Glutamatergic neuron (in vitro differentiated cells): ENCODE results near the gene RAB23. TPM values are rescaled to one million over a fixed set of nuclear protein-coding genes. Genes with fewer than 3 reads are reported as not detected.

ENCODE experiments used
- DNase-seq: peaks from one replicate; pipeline ENCODE4 v3.0.0; 2022
- H3K27ac Mint-ChIP-seq: one replicate; pipeline ENCODE4 v1.8.0; 2020; ENCODE audit warnings: mild to moderate bottlenecking, mixed read lengths, inconsistent platforms; ENCODE audit not compliant: unreplicated experiment
- H3K27me3 Mint-ChIP-seq: one replicate; pipeline ENCODE4 v1.8.0; 2020; ENCODE audit warnings: mild to moderate bottlenecking, moderate library complexity, mixed read lengths, inconsistent platforms; ENCODE audit not compliant: unreplicated experiment
- H3K36me3 Mint-ChIP-seq: one replicate; pipeline ENCODE4 v1.8.0; 2020; ENCODE audit warnings: mild to moderate bottlenecking, mixed read lengths, inconsistent platforms; ENCODE audit not compliant: unreplicated experiment
- H3K4me1 Mint-ChIP-seq: one replicate; pipeline ENCODE4 v1.8.0; 2020; ENCODE audit warnings: mild to moderate bottlenecking, low read depth, mixed read lengths, inconsistent platforms; ENCODE audit not compliant: unreplicated experiment
- H3K4me3 Mint-ChIP-seq: one replicate; pipeline ENCODE4 v1.8.0; 2020; ENCODE audit warnings: mild to moderate bottlenecking, mixed read lengths, inconsistent platforms; ENCODE audit not compliant: unreplicated experiment
- H3K9me3 Mint-ChIP-seq: one replicate; pipeline ENCODE4 v1.8.0; 2020; ENCODE audit warnings: mild to moderate bottlenecking, moderate library complexity, mixed read lengths, inconsistent platforms; ENCODE audit not compliant: unreplicated experiment
- total RNA-seq: library from RNA; stranded (reverse); fragmentation: NEBNext Ultra II Directional; extraction: Animal tissue kit (Norgen Biotek cat#: 25700); gene quantifications from one replicate; pipeline ENCODE4 v1.2.1, GENCODE V29; 2021; ENCODE audit not compliant: unreplicated experiment
- TF ChIP-seq, protein P1 (sequence below): fragments of 200-600 bp; sonication (generic); IDR thresholded peaks from one replicate; pipeline ENCODE4 v1.5.0; 2021; ENCODE audit not compliant: partially characterized antibody, unreplicated experiment

RAB23 gene
- total RNA-seq, 1 donor from 2014 or later: 4.0 TPM

DNA sequence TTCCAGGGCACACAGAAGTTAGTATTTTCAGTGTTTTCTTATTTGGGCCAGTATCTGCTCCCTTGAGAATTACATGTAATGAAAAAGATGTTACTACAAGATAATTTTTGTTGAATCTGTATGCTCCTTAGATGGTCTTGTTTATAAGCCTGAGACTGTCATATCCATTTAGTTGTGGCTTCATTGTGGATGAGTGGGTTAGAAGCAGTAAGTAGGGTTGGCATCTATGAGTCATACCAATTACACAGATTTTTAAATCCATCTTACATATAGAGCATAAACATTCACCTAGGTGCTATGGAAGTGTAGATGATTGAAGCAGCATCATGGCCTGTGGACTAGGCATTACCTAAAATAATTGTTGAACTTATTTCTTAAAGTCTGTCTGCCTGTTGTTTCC is 63.4 kb downstream of the RAB23 start:
- no peak overlapping the region for H3K27ac Mint-ChIP-seq
- no peaks in the 10 kb centered on the region for H3K9me3 Mint-ChIP-seq
- no peak overlapping the region for H3K4me3 Mint-ChIP-seq
- TF ChIP-seq, protein P1, sequence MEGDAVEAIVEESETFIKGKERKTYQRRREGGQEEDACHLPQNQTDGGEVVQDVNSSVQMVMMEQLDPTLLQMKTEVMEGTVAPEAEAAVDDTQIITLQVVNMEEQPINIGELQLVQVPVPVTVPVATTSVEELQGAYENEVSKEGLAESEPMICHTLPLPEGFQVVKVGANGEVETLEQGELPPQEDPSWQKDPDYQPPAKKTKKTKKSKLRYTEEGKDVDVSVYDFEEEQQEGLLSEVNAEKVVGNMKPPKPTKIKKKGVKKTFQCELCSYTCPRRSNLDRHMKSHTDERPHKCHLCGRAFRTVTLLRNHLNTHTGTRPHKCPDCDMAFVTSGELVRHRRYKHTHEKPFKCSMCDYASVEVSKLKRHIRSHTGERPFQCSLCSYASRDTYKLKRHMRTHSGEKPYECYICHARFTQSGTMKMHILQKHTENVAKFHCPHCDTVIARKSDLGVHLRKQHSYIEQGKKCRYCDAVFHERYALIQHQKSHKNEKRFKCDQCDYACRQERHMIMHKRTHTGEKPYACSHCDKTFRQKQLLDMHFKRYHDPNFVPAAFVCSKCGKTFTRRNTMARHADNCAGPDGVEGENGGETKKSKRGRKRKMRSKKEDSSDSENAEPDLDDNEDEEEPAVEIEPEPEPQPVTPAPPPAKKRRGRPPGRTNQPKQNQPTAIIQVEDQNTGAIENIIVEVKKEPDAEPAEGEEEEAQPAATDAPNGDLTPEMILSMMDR: no peak
- no peaks in the 10 kb centered on the region for H3K4me1 Mint-ChIP-seq
- H3K36me3 Mint-ChIP-seq: no peaks in the 10 kb centered on the region
- DNase-seq: no peak
- H3K27me3 Mint-ChIP-seq: no peaks in the 10 kb centered on the region

DNA sequence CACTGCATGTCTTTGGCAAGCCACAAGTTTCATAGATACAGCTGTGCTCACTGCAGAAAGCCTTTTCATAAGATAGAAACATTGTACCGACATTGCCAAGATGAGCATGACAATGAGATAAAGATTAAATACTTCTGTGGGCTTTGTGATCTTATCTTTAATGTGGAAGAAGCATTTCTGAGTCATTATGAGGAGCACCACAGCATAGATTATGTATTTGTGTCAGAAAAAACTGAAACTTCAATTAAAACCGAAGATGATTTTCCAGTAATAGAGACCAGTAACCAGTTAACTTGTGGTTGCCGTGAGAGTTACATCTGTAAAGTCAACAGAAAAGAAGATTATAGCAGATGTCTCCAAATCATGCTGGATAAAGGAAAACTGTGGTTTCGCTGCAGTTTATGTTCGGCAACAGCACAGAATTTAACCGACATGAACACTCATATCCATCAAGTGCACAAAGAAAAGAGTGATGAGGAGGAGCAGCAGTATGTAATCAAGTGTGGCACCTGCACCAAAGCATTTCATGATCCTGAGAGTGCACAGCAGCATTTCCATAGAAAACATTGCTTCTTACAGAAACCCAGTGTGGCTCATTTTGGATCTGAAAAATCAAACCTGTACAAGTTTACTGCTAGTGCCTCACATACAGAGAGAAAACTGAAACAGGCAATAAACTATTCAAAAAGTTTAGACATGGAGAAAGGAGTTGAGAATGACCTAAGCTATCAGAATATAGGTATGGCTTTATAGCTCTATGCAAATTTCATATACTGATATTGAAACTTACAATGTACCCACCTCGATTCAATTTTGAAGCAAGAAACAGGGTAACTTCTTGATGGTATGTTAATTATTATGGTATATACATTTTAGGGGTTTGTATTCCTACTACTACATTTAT is 73.9 kb downstream of the RAB23 start:
- H3K4me3 Mint-ChIP-seq: no peak overlapping the region
- TF ChIP-seq, protein P1: no peak
- no peaks in the 10 kb centered on the region for H3K27me3 Mint-ChIP-seq
- no peaks in the 10 kb centered on the region for H3K4me1 Mint-ChIP-seq
- no peaks in the 10 kb centered on the region for H3K36me3 Mint-ChIP-seq
- no peak for DNase-seq
- no peaks in the 10 kb centered on the region for H3K9me3 Mint-ChIP-seq
- no peak overlapping the region for H3K27ac Mint-ChIP-seq

DNA sequence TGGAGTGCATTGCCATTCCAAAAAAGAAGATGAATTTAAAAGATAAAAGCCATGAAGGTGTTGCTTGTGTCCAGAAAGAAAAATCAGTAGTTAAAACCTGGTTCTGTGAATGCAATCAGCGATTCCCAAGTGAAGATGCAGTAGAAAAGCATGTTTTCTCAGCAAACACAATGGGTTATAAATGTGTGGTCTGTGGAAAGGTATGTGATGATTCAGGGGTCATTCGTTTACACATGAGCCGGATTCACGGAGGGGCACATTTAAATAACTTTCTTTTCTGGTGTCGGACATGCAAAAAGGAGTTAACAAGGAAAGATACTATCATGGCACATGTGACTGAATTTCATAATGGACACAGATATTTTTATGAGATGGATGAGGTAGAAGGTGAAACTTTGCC is 74.7 kb downstream of the RAB23 start:
- no peak overlapping the region for H3K27ac Mint-ChIP-seq

DNA sequence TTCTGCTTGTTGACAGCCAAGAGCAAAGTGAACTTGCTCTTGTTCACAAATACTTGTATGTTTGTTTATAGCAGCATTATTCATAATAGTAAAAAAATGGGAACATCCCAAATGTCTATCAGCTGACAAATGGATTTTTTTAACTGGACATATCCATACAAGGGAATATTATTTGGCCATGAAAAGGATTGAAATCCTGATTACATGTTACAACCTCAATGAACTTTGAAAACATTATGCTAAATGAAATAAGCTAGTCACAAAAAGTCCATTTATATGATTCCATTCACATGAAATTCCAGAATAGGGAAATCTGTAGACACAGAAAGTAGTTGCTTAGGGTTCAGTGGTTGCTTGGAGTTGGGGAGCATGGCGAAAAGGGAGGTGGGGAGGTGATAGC is 78.4 kb downstream of the RAB23 start:
- no peaks in the 10 kb centered on the region for H3K4me1 Mint-ChIP-seq
- H3K27me3 Mint-ChIP-seq: no peaks in the 10 kb centered on the region
- H3K9me3 Mint-ChIP-seq: peaks cover 2% of the 10 kb centered on the region
- no peak for DNase-seq
- no peaks in the 10 kb centered on the region for H3K36me3 Mint-ChIP-seq
- H3K27ac Mint-ChIP-seq: no peak overlapping the region
- TF ChIP-seq, protein P1: no peak
- H3K4me3 Mint-ChIP-seq: no peak overlapping the region

More for the DNA sequence above, 74.7 kb downstream of the RAB23 start:
- Mint-ChIP-seq H3K36me3 (no peaks in the 10 kb centered on the region), H3K4me1 (no peaks in the 10 kb centered on the region), H3K4me3 (no peak overlapping the region), H3K27me3 (no peaks in the 10 kb centered on the region), H3K9me3 (no peaks in the 10 kb centered on the region)
- TF ChIP-seq, protein P1: no peak
- DNase-seq: no peak

DNA sequence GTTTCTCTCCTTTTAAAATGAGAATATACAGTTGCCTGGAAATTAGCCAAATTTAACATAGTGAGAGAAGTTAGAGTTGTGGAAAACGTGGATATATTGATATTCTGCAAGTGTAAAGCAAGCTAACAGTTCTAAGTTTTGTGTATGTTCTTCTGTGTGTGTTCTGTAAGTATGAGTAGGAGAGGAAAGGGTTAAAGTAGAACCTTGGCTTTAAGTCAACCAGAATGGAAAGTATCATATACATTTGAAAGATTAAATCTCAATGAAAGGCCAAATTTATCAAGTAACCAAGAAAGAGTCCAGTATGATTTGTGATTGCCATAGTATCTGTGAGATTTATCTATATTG is 80.0 kb downstream of the RAB23 start:
- Mint-ChIP-seq H3K9me3 (peaks cover 2% of the 10 kb centered on the region), H3K4me3 (no peak overlapping the region), H3K27ac (no peak overlapping the region), H3K27me3 (no peaks in the 10 kb centered on the region), H3K4me1 (no peaks in the 10 kb centered on the region), H3K36me3 (no peaks in the 10 kb centered on the region)
- no peak for DNase-seq
- TF ChIP-seq, protein P1: no peak
